Hindlimb muscle (tissue), 1 donor: ENCODE measurements around the gene FARS2. TPM values are rescaled to one million over a fixed set of nuclear protein-coding genes. Genes with fewer than 3 reads are reported as not detected.
A peak's percentile ranks its signal among the peaks of the same experiment; 100 is the strongest.

Experiments
- DNase-seq: peaks from one replicate; pipeline ENCODE4 v3.0.0-alpha.2; 2013
- polyA plus RNA-seq: library from polyadenylated mRNA; unstranded; fragments of 120-200 nt; gene quantifications from one replicate; pipeline ENCODE4 v1.2.1, GENCODE V29; 2013; ENCODE audit not compliant: insufficient read length

The FARS2 gene
- polyA plus RNA-seq, 1 donor: 12.0 TPM

- no peak for DNase-seq
These were observed 11.7 kb upstream of the FARS2 start for GRCh38 chr6:5249451-5250122.

- no peak for DNase-seq
These were observed 10.9 kb upstream of the FARS2 start for GRCh38 chr6:5250451-5250850.

GRCh38 chr6:5250911-5251310 is 10.4 kb upstream of the FARS2 start:
- peak; percentile 15 for DNase-seq

- DNase-seq: no peak
These were observed 4.4 kb upstream of the FARS2 start for GRCh38 chr6:5256952-5257351.

- no peak for DNase-seq
These were observed 3.9 kb upstream of the FARS2 start for GRCh38 chr6:5257400-5257799.

GRCh38 chr6:5259428-5259827 is 1.9 kb upstream of the FARS2 start:
- DNase-seq: no peak

GRCh38 chr6:5260111-5260620 is 1.1 kb upstream of the FARS2 start:
- DNase-seq: peak; percentile 36

- no peak for DNase-seq
These were observed 314 bp downstream of the FARS2 start for GRCh38 chr6:5261545-5262109.

- no peak for DNase-seq
These were observed 5.1 kb downstream of the FARS2 start for GRCh38 chr6:5266423-5266822.

GRCh38 chr6:5270093-5270680 is 8.9 kb downstream of the FARS2 start:
- no peak for DNase-seq

- no peak for DNase-seq
These were observed 10.6 kb downstream of the FARS2 start for GRCh38 chr6:5271926-5272325.

GRCh38 chr6:5274231-5274630 is 12.9 kb downstream of the FARS2 start:
- no peak for DNase-seq

- no peak for DNase-seq
These were observed 14.2 kb downstream of the FARS2 start for GRCh38 chr6:5275497-5275896.

- DNase-seq: no peak
These were observed 15.3 kb downstream of the FARS2 start for GRCh38 chr6:5276581-5276980.

GRCh38 chr6:5277589-5277988 is 16.3 kb downstream of the FARS2 start:
- no peak for DNase-seq

GRCh38 chr6:5278047-5278446 is 16.7 kb downstream of the FARS2 start:
- DNase-seq: no peak

- DNase-seq: no peak
These were observed 17.3 kb downstream of the FARS2 start for GRCh38 chr6:5278565-5279120.

GRCh38 chr6:5279891-5280338 is 18.6 kb downstream of the FARS2 start:
- DNase-seq: no peak

GRCh38 chr6:5280920-5281319 is 19.6 kb downstream of the FARS2 start:
- no peak for DNase-seq

- DNase-seq: no peak
These were observed 20.9 kb downstream of the FARS2 start for GRCh38 chr6:5282191-5282623.

GRCh38 chr6:5285081-5285480 is 23.8 kb downstream of the FARS2 start:
- no peak for DNase-seq

GRCh38 chr6:5285526-5285925 is 24.2 kb downstream of the FARS2 start:
- DNase-seq: no peak

- no peak for DNase-seq
These were observed 25.5 kb downstream of the FARS2 start for GRCh38 chr6:5286780-5287179.
